Karpas-422 (cell line): ENCODE measurements around the gene C2orf74. TPM values are rescaled to one million over a fixed set of nuclear protein-coding genes. Genes with fewer than 3 reads are reported as not detected.

Experiments
- DNase-seq: peaks from one replicate; pipeline ENCODE4 v3.0.0-alpha.2; 2015
- H2AFZ ChIP-seq: fragments of 200-600 bp; sonication (generic); 2 replicates; pipeline ENCODE4 v1.6.1; 2014; ENCODE audit warnings: antibody characterized with exemption, low read length, mixed read lengths
- H3K27ac ChIP-seq: fragments of 200-600 bp; sonication (generic); 2 replicates; pipeline ENCODE4 v1.5.1; 2014; ENCODE audit warnings: mild to moderate bottlenecking, low read length, moderate library complexity
- H3K27me3 ChIP-seq: fragments of 200-600 bp; sonication (generic); 2 replicates; pipeline ENCODE4 v1.6.1; 2014; ENCODE audit warnings: low read length, mixed read lengths
- H3K36me3 ChIP-seq: fragments of 200-600 bp; sonication (generic); 2 replicates; pipeline ENCODE4 v1.6.1; 2014; ENCODE audit warnings: low read length, mixed read lengths; ENCODE audit not compliant: insufficient read depth
- H3K4me1 ChIP-seq: fragments of 200-600 bp; sonication (generic); 2 replicates; pipeline ENCODE4 v1.6.1; 2014; ENCODE audit warnings: mild to moderate bottlenecking, low read length, mixed read lengths
- H3K4me2 ChIP-seq: fragments of 200-600 bp; sonication (generic); 2 replicates; pipeline ENCODE4 v1.6.1; 2014; ENCODE audit warnings: low read length, low read depth, mild to moderate bottlenecking; ENCODE audit not compliant: poor library complexity, severe bottlenecking
- H3K4me3 ChIP-seq: fragments of 200-600 bp; sonication (generic); 2 replicates; pipeline ENCODE4 v1.5.1; 2014; ENCODE audit warnings: mild to moderate bottlenecking, antibody characterized with exemption, low read length, mixed read lengths
- H3K79me2 ChIP-seq: fragments of 200-600 bp; sonication (generic); 2 replicates; pipeline ENCODE4 v1.6.1; 2014; ENCODE audit warnings: mild to moderate bottlenecking, low read length, mixed read lengths
- H3K9ac ChIP-seq: fragments of 200-600 bp; sonication (generic); 2 replicates; pipeline ENCODE4 v1.6.0; 2014; ENCODE audit warnings: low read length
- H3K9me2 ChIP-seq: fragments of 200-600 bp; sonication (generic), shearing (Covaris generic); replicated peaks from 2 replicates; pipeline ENCODE4 v1.6.0; 2014; ENCODE audit warnings: mild to moderate bottlenecking, low read length, moderate library complexity; ENCODE audit not compliant: insufficient read depth
- H3K9me3 ChIP-seq: fragments of 300-700, 200-600 bp; sonication (generic); 2 replicates; pipeline ENCODE4 v1.6.1; 2014; ENCODE audit warnings: low read length, mixed read lengths
- H4K20me1 ChIP-seq: fragments of 200-600 bp; sonication (generic); 2 replicates; pipeline ENCODE4 v1.6.1; 2014; ENCODE audit warnings: mild to moderate bottlenecking, antibody characterized with exemption, low read length, low read depth; ENCODE audit not compliant: insufficient read depth
- total RNA-seq: library from RNA; depleted of rRNA; stranded (reverse); fragments of >200 nt; shearing (Covaris generic); gene quantifications from 2 replicates; pipeline ENCODE4 v1.2.3, GENCODE V29; 2014; ENCODE audit warnings: low replicate concordance

Gene C2orf74
- total RNA-seq, 1 experiment from 2014 or later = 7.6 TPM

- Histone ChIP-seq H3K9me3 (no peaks in the 10 kb centered on the region), H3K27ac (no peak overlapping the region), H3K9ac (no peak overlapping the region), H3K4me3 (no peak overlapping the region), H3K36me3 (peaks cover 8% of the 10 kb centered on the region; the same call in 1 of the 2 replicates), H4K20me1 (no peaks in the 10 kb centered on the region), H3K4me2 (no peak overlapping the region), H3K79me2 (peaks cover 27% of the 10 kb centered on the region), H3K9me2 (no peaks in the 10 kb centered on the region), H2AFZ (no peak overlapping the region), H3K4me1 (peaks cover 28% of the 10 kb centered on the region), H3K27me3 (no peaks in the 10 kb centered on the region)
- DNase-seq = no peak
Observed at GRCh38 chr2:61175036-61175435, 13.0 kb downstream of the C2orf74 start.

- DNase-seq = peak; percentile 99
- peak overlapping the region; percentile 77 for H3K4me3 ChIP-seq
- peak overlapping the region; percentile 74 for H3K27ac ChIP-seq
- H2AFZ ChIP-seq = peak overlapping the region; percentile 71
- peaks cover 46% of the 10 kb centered on the region for H3K4me1 ChIP-seq
- H3K27me3 ChIP-seq = no peaks in the 10 kb centered on the region
- H3K79me2 ChIP-seq = peaks cover 48% of the 10 kb centered on the region
- no peaks in the 10 kb centered on the region for H4K20me1 ChIP-seq
- no peaks in the 10 kb centered on the region for H3K9me2 ChIP-seq
- H3K9ac ChIP-seq = peak overlapping the region; percentile 96
- peaks cover 27% of the 10 kb centered on the region for H3K36me3 ChIP-seq
- peak overlapping the region; percentile 84 for H3K4me2 ChIP-seq
- no peaks in the 10 kb centered on the region for H3K9me3 ChIP-seq
Observed at GRCh38 chr2:61176755-61177726, 15.1 kb downstream of the C2orf74 start.

GRCh38 chr2:61177727-61178549 is 15.9 kb downstream of the C2orf74 start:
- Histone ChIP-seq H3K4me1 (peaks cover 46% of the 10 kb centered on the region), H3K36me3 (peaks cover 34% of the 10 kb centered on the region), H3K4me2 (peak overlapping the region; percentile 84), H3K9ac (peak overlapping the region; percentile 96), H3K4me3 (peak overlapping the region; percentile 77), H2AFZ (peak overlapping the region; percentile 70), H3K79me2 (peaks cover 54% of the 10 kb centered on the region), H3K9me3 (no peaks in the 10 kb centered on the region), H3K27me3 (no peaks in the 10 kb centered on the region), H3K9me2 (no peaks in the 10 kb centered on the region), H3K27ac (peak overlapping the region; percentile 74), H4K20me1 (no peaks in the 10 kb centered on the region)
- DNase-seq = peak; percentile 78

GRCh38 chr2:61178603-61179545 is 16.9 kb downstream of the C2orf74 start:
- no peaks in the 10 kb centered on the region for H3K9me3 ChIP-seq
- H4K20me1 ChIP-seq = no peaks in the 10 kb centered on the region; the same call in 1 of the 2 replicates
- peak overlapping the region; percentile 96 for H3K9ac ChIP-seq
- H3K79me2 ChIP-seq = peaks cover 63% of the 10 kb centered on the region
- peaks cover 44% of the 10 kb centered on the region for H3K36me3 ChIP-seq
- H3K4me2 ChIP-seq = peak overlapping the region; percentile 84
- H3K27ac ChIP-seq = peak overlapping the region; percentile 74; the same call in 1 of the 2 replicates
- no peaks in the 10 kb centered on the region for H3K9me2 ChIP-seq
- H3K4me1 ChIP-seq = peaks cover 46% of the 10 kb centered on the region
- peak overlapping the region; percentile 77 for H3K4me3 ChIP-seq
- H3K27me3 ChIP-seq = no peaks in the 10 kb centered on the region
- no peak for DNase-seq
- H2AFZ ChIP-seq = no peak overlapping the region

GRCh38 chr2:61179701-61180639 is 18.0 kb downstream of the C2orf74 start:
- H3K4me1 ChIP-seq = peaks cover 46% of the 10 kb centered on the region
- H3K79me2 ChIP-seq = peaks cover 68% of the 10 kb centered on the region
- H3K4me2 ChIP-seq = peak overlapping the region; percentile 84
- peaks cover 55% of the 10 kb centered on the region for H3K36me3 ChIP-seq
- peak overlapping the region; percentile 96 for H3K9ac ChIP-seq
- no peak for DNase-seq
- H3K9me2 ChIP-seq = no peaks in the 10 kb centered on the region
- H3K9me3 ChIP-seq = no peaks in the 10 kb centered on the region
- H3K4me3 ChIP-seq = peak overlapping the region; percentile 77
- peaks cover 2% of the 10 kb centered on the region; the same call in 1 of the 2 replicates for H4K20me1 ChIP-seq
- no peak overlapping the region for H3K27ac ChIP-seq
- H2AFZ ChIP-seq = no peak overlapping the region
- no peaks in the 10 kb centered on the region for H3K27me3 ChIP-seq

GRCh38 chr2:61180686-61181085 is 18.7 kb downstream of the C2orf74 start:
- Histone ChIP-seq H3K4me3 (no peak overlapping the region), H3K9me3 (no peaks in the 10 kb centered on the region), H3K4me1 (peaks cover 46% of the 10 kb centered on the region), H3K4me2 (peak overlapping the region; percentile 84), H4K20me1 (peaks cover 6% of the 10 kb centered on the region; the same call in 1 of the 2 replicates), H3K27ac (no peak overlapping the region), H3K9ac (0 out of 2 replicates have a peak overlapping the region, but pooled peaks have one; percentile 1), H2AFZ (no peak overlapping the region), H3K79me2 (peaks cover 74% of the 10 kb centered on the region), H3K9me2 (no peaks in the 10 kb centered on the region), H3K27me3 (no peaks in the 10 kb centered on the region), H3K36me3 (peaks cover 62% of the 10 kb centered on the region)
- no peak for DNase-seq
